Thoracic aorta (tissue), 2 donors: ENCODE data around the gene LAMA1. TPM values are rescaled to one million over a fixed set of nuclear protein-coding genes. Genes with fewer than 3 reads are reported as not detected.

Source experiments
- ATAC-seq: fragments of 150-250 bp; one replicate; pipeline ENCODE4 v1.8.0; 2017; ENCODE audit warnings: low read depth; ENCODE audit not compliant: insufficient number of reproducible peaks, low FRiP score
- DNase-seq: peaks from one replicate; pipeline ENCODE4 v3.0.0-alpha.2; 2020; ENCODE audit warnings: low spot score
- H3K27ac ChIP-seq, 2 donors: fragments of 200-600 bp; sonication (generic); 1 replicate in 1 of 2; 2 replicates in 1 of 2; pipeline ENCODE4 v1.5.1; 2016; ENCODE audit warnings: mild to moderate bottlenecking in 2 of 2, moderate library complexity in 2 of 2
- H3K27me3 ChIP-seq: fragments of 200-600 bp; sonication (generic); replicated peaks from 2 replicates; pipeline ENCODE4 v1.6.0; 2016; ENCODE audit warnings: mild to moderate bottlenecking; ENCODE audit not compliant: insufficient read depth
- H3K36me3 ChIP-seq: fragments of 200-600 bp; sonication (generic); one replicate; pipeline ENCODE4 v1.5.1; 2016
- H3K4me1 ChIP-seq, 2 donors: fragments of 200-600 bp; sonication (generic); 1 replicate in 1 of 2; 2 replicates in 1 of 2; pipeline versions ENCODE4 v1.5.1 to v1.6.0; 2016; ENCODE audit warnings: low read depth in 2 of 2, mild to moderate bottlenecking in 1 of 2; ENCODE audit not compliant: control insufficient read depth in 1 of 2
- H3K4me3 ChIP-seq: fragments of 200-600 bp; sonication (generic); 2 replicates; pipeline ENCODE4 v1.5.1; 2016; ENCODE audit warnings: mild to moderate bottlenecking
- H3K9me3 ChIP-seq: fragments of 200-600 bp; sonication (generic); 2 replicates; pipeline ENCODE4 v1.5.1; 2016
- total RNA-seq, 2 donors: library from RNA; depleted of rRNA; stranded (reverse); fragments of >200 nt; gene quantifications; one replicate each; pipeline versions ENCODE4 v1.1.0 to v1.2.3, GENCODE V29; 2016
- TF ChIP-seq, protein P1 (sequence below): fragments of 200-600 bp; sonication (generic); IDR thresholded peaks from one replicate; pipeline ENCODE4 v1.5.1; 2019; ENCODE audit warnings: antibody characterized with exemption

Gene LAMA1
- total RNA-seq, 2 donors from 2014 or later, result 0.56 TPM; not detected in 1

DNA sequence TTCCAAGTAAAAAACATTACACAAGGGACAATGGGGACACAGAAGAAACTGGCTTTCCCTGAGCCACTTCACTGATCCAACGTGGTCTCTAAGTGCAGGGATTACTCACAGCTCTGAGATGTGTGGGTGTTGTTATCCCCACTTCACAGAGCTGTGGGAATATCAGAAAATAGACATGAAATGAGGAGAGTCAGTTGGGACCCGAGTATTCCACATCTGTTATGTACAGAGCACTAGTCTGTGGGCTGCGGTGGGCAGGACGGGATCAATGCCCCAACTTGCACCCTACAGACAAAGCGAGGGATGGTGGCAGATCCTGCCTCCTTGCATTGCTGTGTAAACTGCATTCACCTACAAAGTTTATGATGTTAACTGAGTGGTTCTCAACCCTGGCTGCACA lies 11.7 kb downstream of the LAMA1 start:
- no peaks in the 10 kb centered on the region for H3K27me3 ChIP-seq
- no peak for DNase-seq
- no peak overlapping the region for H3K4me3 ChIP-seq
- H3K36me3 ChIP-seq, result no peaks in the 10 kb centered on the region
- no peaks in the 10 kb centered on the region for H3K4me1 ChIP-seq
- no peak overlapping the region for H3K27ac ChIP-seq
- TF ChIP-seq, protein P1, sequence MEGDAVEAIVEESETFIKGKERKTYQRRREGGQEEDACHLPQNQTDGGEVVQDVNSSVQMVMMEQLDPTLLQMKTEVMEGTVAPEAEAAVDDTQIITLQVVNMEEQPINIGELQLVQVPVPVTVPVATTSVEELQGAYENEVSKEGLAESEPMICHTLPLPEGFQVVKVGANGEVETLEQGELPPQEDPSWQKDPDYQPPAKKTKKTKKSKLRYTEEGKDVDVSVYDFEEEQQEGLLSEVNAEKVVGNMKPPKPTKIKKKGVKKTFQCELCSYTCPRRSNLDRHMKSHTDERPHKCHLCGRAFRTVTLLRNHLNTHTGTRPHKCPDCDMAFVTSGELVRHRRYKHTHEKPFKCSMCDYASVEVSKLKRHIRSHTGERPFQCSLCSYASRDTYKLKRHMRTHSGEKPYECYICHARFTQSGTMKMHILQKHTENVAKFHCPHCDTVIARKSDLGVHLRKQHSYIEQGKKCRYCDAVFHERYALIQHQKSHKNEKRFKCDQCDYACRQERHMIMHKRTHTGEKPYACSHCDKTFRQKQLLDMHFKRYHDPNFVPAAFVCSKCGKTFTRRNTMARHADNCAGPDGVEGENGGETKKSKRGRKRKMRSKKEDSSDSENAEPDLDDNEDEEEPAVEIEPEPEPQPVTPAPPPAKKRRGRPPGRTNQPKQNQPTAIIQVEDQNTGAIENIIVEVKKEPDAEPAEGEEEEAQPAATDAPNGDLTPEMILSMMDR, result no peak
- H3K9me3 ChIP-seq, result no peaks in the 10 kb centered on the region
- no peak for ATAC-seq

DNA sequence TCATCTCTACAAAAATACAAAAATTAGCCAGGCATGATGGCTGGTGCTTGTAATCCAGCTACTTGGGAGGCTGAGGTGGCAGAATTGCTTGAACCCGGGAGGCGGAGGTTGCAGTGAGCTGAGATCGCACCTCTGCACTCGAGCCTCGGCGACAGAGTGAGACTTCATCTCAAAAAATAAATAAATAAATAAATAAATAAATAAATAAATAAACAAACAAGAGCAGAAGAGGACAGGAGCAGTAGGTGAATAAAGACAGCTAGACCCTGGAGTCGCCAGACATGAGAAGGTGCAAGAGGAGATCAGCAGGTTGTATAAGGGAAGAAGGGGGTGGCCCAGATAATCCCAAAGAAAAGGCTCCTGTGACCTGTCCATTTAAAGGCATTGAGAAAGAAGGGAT lies 12.3 kb downstream of the LAMA1 start:
- H3K9me3 ChIP-seq, result no peaks in the 10 kb centered on the region
- H3K27me3 ChIP-seq, result no peaks in the 10 kb centered on the region
- no peak overlapping the region for H3K4me3 ChIP-seq
- no peaks in the 10 kb centered on the region for H3K4me1 ChIP-seq
- TF ChIP-seq, protein P1, result no peak
- H3K27ac ChIP-seq, result no peak overlapping the region
- DNase-seq (no peak), ATAC-seq (no peak)
- no peaks in the 10 kb centered on the region for H3K36me3 ChIP-seq

DNA sequence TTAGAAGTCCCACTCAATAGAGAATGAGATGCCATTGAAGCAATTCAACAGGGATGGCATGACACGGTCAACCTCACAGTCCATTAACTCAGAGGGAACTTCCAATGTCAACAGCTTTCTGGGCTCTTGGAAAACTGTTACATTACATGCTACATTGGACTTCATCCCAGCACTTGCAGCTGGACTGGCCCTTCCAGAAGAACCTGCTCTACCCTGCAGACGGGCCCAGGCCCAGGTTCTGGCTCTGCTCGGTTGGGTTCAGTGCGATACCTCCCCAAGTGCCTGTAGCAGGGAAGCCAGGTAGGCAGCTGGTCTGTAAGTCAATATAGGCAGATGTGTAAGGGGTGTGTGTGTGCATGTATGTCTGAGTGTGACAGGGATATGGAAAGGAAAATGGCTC lies 12.9 kb downstream of the LAMA1 start:
- ATAC-seq (no peak), DNase-seq (no peak)
- TF ChIP-seq, protein P1, result no peak
- Histone ChIP-seq H3K4me1 (no peaks in the 10 kb centered on the region), H3K27me3 (no peaks in the 10 kb centered on the region), H3K27ac (no peak overlapping the region), H3K9me3 (no peaks in the 10 kb centered on the region), H3K4me3 (no peak overlapping the region), H3K36me3 (no peaks in the 10 kb centered on the region)

DNA sequence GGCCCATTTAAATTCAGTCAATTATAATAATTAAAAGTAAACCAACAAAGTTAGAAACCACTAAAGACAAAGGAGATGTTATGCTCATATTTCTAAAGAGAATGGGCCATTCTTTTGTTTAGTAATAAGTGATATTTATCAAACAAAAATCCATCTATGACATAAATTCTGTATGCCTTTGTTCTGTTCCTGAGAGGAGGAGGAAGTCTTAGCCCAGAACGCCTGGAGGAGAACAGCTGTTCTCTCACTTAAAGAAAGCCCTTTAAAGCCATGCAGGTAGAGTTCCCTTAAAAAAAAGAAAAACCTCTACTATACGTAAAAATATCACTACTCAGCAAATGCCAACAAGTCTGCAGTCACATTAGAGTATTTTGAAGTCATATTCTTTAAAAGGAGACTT lies 15.5 kb downstream of the LAMA1 start:
- Histone ChIP-seq H3K36me3 (no peaks in the 10 kb centered on the region), H3K27me3 (no peaks in the 10 kb centered on the region), H3K27ac (no peak overlapping the region), H3K4me3 (no peak overlapping the region), H3K4me1 (no peaks in the 10 kb centered on the region), H3K9me3 (no peaks in the 10 kb centered on the region)
- no peak for ATAC-seq
- no peak for DNase-seq
- TF ChIP-seq, protein P1, result no peak

DNA sequence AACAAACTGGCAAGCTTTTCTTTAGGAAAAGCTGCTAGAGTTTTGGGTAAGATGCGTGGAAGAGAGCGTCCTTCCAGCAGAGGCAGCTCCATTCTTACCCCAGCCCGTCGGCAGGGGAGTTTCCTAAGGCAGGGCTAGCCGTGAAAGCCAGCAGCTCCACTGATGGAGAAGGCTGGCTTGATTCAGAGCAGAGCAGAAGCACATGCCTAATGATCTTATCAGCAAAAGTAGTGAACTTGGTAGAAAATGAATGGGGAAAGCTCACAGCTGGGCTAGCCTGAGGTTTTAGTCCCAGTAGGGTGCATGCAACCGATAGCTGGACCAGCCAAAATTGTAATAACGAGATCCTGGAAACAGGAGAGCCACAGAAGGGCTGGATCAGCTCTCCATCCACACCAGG lies 20.8 kb downstream of the LAMA1 start:
- Histone ChIP-seq H3K9me3 (no peaks in the 10 kb centered on the region), H3K27me3 (no peaks in the 10 kb centered on the region), H3K36me3 (no peaks in the 10 kb centered on the region), H3K4me1 (peaks cover 4 to 19% of the 10 kb centered on the region in 2 donors), H3K4me3 (no peak overlapping the region), H3K27ac (no peak overlapping the region)
- no peak for DNase-seq
- no peak for ATAC-seq
- TF ChIP-seq, protein P1, result no peak
